ENCODE measurements around the gene KCNQ1.

DNA sequence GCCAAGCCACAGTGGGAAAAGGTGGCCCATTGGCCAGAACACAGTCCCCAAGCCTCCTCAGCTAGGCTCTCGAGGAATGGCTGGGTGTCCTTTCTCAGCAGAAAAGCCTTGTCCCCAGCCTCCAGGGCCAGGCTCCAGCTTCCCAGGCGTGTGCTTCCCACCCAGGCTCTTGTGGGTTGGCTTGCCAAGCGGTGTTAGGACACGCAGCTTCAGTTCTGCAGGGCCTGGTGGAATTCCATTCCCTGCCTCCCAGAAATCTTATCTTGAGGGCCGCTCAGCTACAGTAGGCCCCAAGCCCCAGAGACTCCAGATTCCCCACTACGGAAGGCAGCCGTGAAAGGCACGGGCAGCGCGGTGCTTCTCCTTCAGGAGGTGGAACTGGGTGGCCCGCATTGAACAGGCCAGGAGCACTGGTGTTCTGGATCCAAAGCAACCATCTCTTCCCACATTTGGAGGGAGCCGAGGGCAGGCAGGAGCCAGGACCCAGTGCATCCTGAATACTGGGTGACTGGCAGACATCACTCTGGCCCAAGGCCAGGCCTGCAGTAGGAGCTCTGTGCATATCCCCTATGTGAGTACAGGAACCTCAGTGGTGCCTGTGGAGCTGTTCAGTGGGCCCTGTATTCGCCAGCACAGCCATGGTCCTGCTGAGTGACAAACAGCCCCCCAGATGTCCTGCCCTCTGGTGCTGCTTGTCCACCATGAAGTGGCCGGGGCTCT lies 271.7 kb downstream of the KCNQ1 start:
- TF ChIP-seq POLR2A (IDR thresholded peaks at IDR 0.05): no peak
- TF ChIP-seq, protein P1, sequence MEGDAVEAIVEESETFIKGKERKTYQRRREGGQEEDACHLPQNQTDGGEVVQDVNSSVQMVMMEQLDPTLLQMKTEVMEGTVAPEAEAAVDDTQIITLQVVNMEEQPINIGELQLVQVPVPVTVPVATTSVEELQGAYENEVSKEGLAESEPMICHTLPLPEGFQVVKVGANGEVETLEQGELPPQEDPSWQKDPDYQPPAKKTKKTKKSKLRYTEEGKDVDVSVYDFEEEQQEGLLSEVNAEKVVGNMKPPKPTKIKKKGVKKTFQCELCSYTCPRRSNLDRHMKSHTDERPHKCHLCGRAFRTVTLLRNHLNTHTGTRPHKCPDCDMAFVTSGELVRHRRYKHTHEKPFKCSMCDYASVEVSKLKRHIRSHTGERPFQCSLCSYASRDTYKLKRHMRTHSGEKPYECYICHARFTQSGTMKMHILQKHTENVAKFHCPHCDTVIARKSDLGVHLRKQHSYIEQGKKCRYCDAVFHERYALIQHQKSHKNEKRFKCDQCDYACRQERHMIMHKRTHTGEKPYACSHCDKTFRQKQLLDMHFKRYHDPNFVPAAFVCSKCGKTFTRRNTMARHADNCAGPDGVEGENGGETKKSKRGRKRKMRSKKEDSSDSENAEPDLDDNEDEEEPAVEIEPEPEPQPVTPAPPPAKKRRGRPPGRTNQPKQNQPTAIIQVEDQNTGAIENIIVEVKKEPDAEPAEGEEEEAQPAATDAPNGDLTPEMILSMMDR (IDR thresholded peaks at IDR 0.05): no peak

All from upper lobe of left lung (tissue), 4 donors.